Keratinocyte (primary cell): ENCODE results near the gene ERBIN.

ENCODE experiments used
- CTCF ChIP-seq, 3 experiments: IDR thresholded peaks in 1 of 3; conservative IDR thresholded peaks in 1 of 3; optimal IDR thresholded peaks in 1 of 3; 2 replicates in 2 of 3; 3 replicates in 1 of 3; pipeline versions ENCODE3 to v1.5.1; 2011; ENCODE audit warnings: low read length in 3 of 3, mild to moderate bottlenecking in 3 of 3, moderate library complexity in 2 of 3, control low read depth in 1 of 3, inconsistent platforms in 1 of 3; ENCODE audit not compliant: insufficient read depth in 2 of 3; ENCODE audit errors: extremely low read depth in 1 of 3
- EZH2 ChIP-seq: IDR thresholded peaks from one replicate; pipeline ENCODE4 v1.6.1; 2012; ENCODE audit warnings: inconsistent platforms, mild to moderate bottlenecking, low read length, moderate library complexity

GRCh38 chr5:66012271-66012670 lies 85.9 kb downstream of the ERBIN start:
- TF ChIP-seq CTCF (optimal IDR thresholded peaks at IDR 0.05 in 1 of 3, IDR thresholded peaks at IDR 0.05 in 1 of 3, conservative IDR thresholded peaks at IDR 0.05 in 1 of 3; ENCODE audit: extremely low read depth in 1 of 3, insufficient read depth in 2 of 3, low read length in 3 of 3) (no peak), EZH2 (no peak)
